Uterus (tissue), 2 donors: ENCODE measurements around the gene TH.

Experiments
- POLR2A ChIP-seq, 2 donors: fragments of 450-650 bp; IDR thresholded peaks; one replicate each; pipeline ENCODE4 v1.6.1; 2016; ENCODE audit warnings: antibody characterized with exemption in 2 of 2, mild to moderate bottlenecking in 1 of 2, moderate library complexity in 1 of 2
- TF ChIP-seq, protein P1 (sequence below), 4 experiments: fragments of 200-600 bp in 2 of 4; fragments of 450-650 bp in 2 of 4; sonication (generic) in 2 of 4; IDR thresholded peaks; one replicate each; pipeline ENCODE4 v1.5.1; 2016 to 2019; ENCODE audit warnings: antibody characterized with exemption in 4 of 4, mild to moderate bottlenecking in 2 of 4, moderate library complexity in 1 of 4

DNA sequence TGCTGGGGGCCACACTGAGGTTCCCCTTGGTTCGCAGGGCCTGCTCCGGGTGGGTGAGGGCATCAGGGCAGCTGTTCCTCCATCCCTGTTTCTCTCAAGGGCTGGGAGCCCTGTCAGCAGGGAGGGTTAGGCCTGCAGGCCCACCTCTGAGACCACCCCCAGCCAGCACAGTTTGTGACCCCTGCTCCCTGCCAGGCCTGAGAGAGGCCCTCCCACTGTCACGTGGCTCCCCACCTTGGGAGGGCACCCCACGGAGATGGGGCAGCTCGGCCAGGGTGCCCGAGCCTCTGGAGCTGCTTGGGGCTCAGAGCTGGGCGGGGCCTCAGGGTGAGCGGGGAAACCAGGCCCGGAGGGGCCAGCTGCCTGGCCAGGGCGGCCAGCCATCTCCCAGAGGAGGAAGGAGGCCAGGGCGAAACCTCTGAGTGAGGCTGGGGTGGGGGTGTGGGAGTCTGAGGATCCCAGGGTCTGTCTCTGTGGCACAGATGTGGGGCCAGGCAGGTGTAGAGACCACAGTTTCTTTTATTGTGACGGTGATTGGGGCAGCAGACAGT lies 8.1 kb downstream of the TH start:
- TF ChIP-seq, protein P1, sequence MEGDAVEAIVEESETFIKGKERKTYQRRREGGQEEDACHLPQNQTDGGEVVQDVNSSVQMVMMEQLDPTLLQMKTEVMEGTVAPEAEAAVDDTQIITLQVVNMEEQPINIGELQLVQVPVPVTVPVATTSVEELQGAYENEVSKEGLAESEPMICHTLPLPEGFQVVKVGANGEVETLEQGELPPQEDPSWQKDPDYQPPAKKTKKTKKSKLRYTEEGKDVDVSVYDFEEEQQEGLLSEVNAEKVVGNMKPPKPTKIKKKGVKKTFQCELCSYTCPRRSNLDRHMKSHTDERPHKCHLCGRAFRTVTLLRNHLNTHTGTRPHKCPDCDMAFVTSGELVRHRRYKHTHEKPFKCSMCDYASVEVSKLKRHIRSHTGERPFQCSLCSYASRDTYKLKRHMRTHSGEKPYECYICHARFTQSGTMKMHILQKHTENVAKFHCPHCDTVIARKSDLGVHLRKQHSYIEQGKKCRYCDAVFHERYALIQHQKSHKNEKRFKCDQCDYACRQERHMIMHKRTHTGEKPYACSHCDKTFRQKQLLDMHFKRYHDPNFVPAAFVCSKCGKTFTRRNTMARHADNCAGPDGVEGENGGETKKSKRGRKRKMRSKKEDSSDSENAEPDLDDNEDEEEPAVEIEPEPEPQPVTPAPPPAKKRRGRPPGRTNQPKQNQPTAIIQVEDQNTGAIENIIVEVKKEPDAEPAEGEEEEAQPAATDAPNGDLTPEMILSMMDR (IDR thresholded peaks at IDR 0.05): no peak
- no peak for TF ChIP-seq POLR2A (IDR thresholded peaks at IDR 0.05)
